A673 (cell line): ENCODE data around the gene EXOC6B. TPM values are rescaled to one million over a fixed set of nuclear protein-coding genes. Genes with fewer than 3 reads are reported as not detected.

Experiments
- BruUV-seq: library from RNA; stranded (reverse); fragments of 400-500 nt; replicated peaks from 2 replicates; lab custom pipeline; 2021; lab: Mats Ljungman, UMichigan
- CTCF ChIA-PET: fragments of 300-600 bp; sonication (Branson Sonifier 250); formaldehyde crosslinking; loops from one replicate; lab custom pipeline; 2022; ENCODE audit warnings: antibody characterized with exemption; lab: Charles Lee
- POLR2A ChIA-PET: fragments of 300-600 bp; sonication (Branson Sonifier 250); formaldehyde crosslinking; loops from one replicate; lab custom pipeline; 2022; ENCODE audit warnings: antibody characterized with exemption; ENCODE audit not compliant: low non-redundant PET; lab: Charles Lee
- DNase-seq: peaks from one replicate; pipeline ENCODE4 v3.0.0-alpha.2; 2015; ENCODE audit warnings: low spot score
- H3K27ac ChIP-seq: fragments of 200-600 bp; sonication (generic); 2 replicates; pipeline ENCODE4 v1.5.1; 2016; ENCODE audit warnings: mixed run types, low read depth, mild to moderate bottlenecking, mixed read lengths, antibody characterized with exemption, low read length; ENCODE audit not compliant: poor library complexity, severe bottlenecking
- H3K27me3 ChIP-seq: fragments of 200-600 bp; sonication (generic); replicated peaks from 2 replicates; pipeline ENCODE4 v1.6.1; 2017; ENCODE audit warnings: mixed run types, low read depth, mild to moderate bottlenecking, mixed read lengths, antibody characterized with exemption, low read length; ENCODE audit not compliant: insufficient read depth, poor library complexity
- H3K36me3 ChIP-seq: fragments of 200-600 bp; sonication (generic); 2 replicates; pipeline ENCODE4 v1.6.1; 2016; ENCODE audit warnings: mixed run types, mild to moderate bottlenecking, mixed read lengths, antibody characterized with exemption, low read length; ENCODE audit not compliant: insufficient read depth, poor library complexity, severe bottlenecking
- H3K4me1 ChIP-seq: fragments of 200-600 bp; sonication (generic); 2 replicates; pipeline ENCODE4 v1.6.1; 2017; ENCODE audit warnings: mixed run types, mild to moderate bottlenecking, mixed read lengths, antibody characterized with exemption, low read length; ENCODE audit not compliant: insufficient read depth, poor library complexity, severe bottlenecking
- H3K4me3 ChIP-seq: fragments of 200-600 bp; sonication (generic); 2 replicates; pipeline ENCODE4 v1.5.1; 2016; ENCODE audit warnings: low read depth, mixed run types, mild to moderate bottlenecking, mixed read lengths, low read length; ENCODE audit not compliant: poor library complexity, severe bottlenecking
- H3K9me3 ChIP-seq: fragments of 200-600 bp; sonication (generic); 2 replicates; pipeline ENCODE4 v1.6.1; 2016; ENCODE audit warnings: mixed run types, low read depth, mild to moderate bottlenecking, mixed read lengths, antibody characterized with exemption, low read length; ENCODE audit not compliant: poor library complexity, severe bottlenecking
- CTCF ChIP-seq: fragments of 300-800, 200-600 bp; sonication (generic); conservative IDR thresholded peaks from 2 replicates; pipeline ENCODE4 v1.5.1; 2017; ENCODE audit warnings: low read depth, mild to moderate bottlenecking, antibody characterized with exemption, low read length, moderate library complexity, mixed read lengths
- EZH2 ChIP-seq: fragments of 200-600 bp; sonication (generic); IDR thresholded peaks from 2 replicates; pipeline ENCODE4 v1.6.1; 2017; ENCODE audit warnings: borderline replicate concordance, low read depth, mild to moderate bottlenecking, mixed read lengths, antibody characterized with exemption, low read length; ENCODE audit not compliant: poor library complexity, severe bottlenecking
- intact Hi-C: fragments of 100-400 bp; cut with micrococcal nuclease; formaldehyde crosslinking; loops from one replicate; pipeline ENCODE4 v1.10.0; 2022; ENCODE audit not compliant: unreplicated experiment
- total RNA-seq: library from RNA; stranded (reverse); gene quantifications from 2 replicates; pipeline ENCODE4 v1.2.3, GENCODE V29; 2021

The EXOC6B gene
- total RNA-seq, 1 experiment from 2014 or later = 138 TPM

DNA sequence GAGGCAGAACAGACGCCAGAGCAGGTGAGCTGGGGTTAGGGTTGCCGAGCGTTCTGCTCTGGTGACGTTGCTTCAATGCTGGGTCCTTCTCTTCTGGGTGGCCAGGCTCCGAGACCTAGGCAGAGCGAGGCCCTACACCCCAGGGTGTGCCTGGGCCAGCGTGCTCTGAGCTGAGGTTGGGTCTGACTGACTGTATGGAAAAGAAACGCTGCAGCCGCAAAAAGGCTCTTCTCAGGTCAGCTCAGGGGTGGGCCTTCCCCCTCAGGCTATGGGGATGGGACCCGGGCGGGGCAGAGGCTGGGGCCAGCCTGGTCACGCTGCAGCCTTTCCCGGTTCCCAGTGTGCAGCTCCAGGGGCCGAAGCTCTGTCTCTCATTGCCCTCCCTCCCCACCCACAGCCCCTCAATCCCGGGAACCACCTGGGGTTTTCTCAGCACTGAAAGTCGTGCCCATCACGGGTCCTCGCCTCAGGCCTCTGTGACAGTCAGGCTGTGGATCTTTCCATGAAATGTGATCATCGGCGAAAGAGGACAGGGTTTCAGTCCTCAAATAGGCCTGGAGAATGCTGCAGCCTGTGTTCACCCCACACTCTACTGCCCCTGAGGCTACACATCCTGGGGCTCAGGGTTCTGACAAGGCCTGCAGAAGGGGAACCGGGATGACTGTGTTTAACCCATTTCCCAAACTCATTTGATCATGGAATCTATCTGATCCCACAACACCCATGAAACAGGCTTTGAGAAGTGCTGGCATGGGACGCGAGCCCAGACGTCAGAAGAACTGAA, 697.6 kb downstream of the EXOC6B start:
- POLR2A ChIA-PET = no interaction called here
- intact Hi-C loops = no loop called here
- no peak for DNase-seq

GRCh38 chr2:72127401-72128058, 698.3 kb downstream of the EXOC6B start:
- Histone ChIP-seq H3K27me3 (no peaks in the 10 kb centered on the region), H3K4me1 (no peaks in the 10 kb centered on the region), H3K27ac (no peak overlapping the region), H3K4me3 (no peak overlapping the region), H3K36me3 (no peaks in the 10 kb centered on the region), H3K9me3 (no peaks in the 10 kb centered on the region)
- ChIA-PET CTCF (no interaction called here), POLR2A (no interaction called here)
- intact Hi-C loops = no loop called here
- BruUV-seq = no TSS peak
- DNase-seq = no peak
- TF ChIP-seq CTCF (no peak), EZH2 (no peak)

More for the DNA sequence above, 697.6 kb downstream of the EXOC6B start:
- no peak overlapping the region for H3K27ac ChIP-seq
- BruUV-seq = no TSS peak
- no peak overlapping the region for H3K4me3 ChIP-seq
- H3K4me1 ChIP-seq = no peaks in the 10 kb centered on the region
- CTCF ChIA-PET = no interaction called here
- H3K27me3 ChIP-seq = no peaks in the 10 kb centered on the region
- no peaks in the 10 kb centered on the region for H3K9me3 ChIP-seq
- TF ChIP-seq EZH2 = no peak
- no peak for TF ChIP-seq CTCF
- H3K36me3 ChIP-seq = no peaks in the 10 kb centered on the region

DNA sequence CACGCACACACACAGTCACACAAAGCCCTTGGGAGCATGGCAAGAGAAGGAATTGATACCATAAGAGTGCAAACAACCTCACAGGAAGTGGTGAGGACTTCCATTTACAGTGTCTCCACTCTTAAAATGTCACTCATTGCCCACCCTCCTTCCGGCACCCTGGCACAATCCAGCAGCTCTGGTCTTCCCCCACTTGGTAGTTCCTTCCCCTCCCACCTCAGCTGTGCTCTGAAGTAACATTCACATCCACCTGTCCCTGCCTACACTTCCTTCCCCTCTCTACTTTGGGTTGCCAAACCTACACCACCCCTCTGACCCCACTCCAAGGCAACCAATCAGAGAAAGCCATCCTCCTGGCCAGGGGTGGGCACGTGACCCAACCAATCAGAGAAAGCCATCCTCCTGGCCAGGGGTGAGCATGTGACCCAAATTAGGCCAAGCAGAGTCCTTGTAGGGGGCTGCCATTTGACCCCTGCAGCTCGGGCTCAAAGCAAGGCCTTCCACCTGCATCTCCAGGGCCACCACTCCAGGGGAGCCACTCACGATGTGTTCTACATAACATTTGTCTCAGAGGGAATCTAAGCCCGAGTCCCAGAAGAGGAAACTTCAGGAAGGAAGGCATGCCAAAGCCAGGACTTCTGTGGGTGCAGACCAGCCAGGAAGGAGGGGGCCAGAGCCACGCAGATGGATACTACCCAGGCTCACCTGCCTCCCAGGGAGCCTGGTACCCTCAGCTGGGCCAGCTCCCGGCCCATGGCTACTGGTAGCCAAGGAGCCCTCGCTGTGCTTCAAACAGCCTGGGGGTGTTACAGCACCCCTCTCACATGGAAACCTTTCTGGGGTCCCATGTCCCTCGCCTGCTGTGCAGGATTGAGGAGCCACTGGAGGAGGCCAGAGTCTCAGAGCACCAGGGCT, 699.4 kb downstream of the EXOC6B start:
- BruUV-seq = no TSS peak
- TF ChIP-seq CTCF (no peak), EZH2 (no peak)
- H3K27me3 ChIP-seq = no peaks in the 10 kb centered on the region
- DNase-seq = no peak
- H3K4me1 ChIP-seq = no peaks in the 10 kb centered on the region
- no peaks in the 10 kb centered on the region for H3K36me3 ChIP-seq
- H3K27ac ChIP-seq = no peak overlapping the region
- H3K4me3 ChIP-seq = no peak overlapping the region
- POLR2A ChIA-PET = no interaction called here
- intact Hi-C loops = no loop called here
- CTCF ChIA-PET = no interaction called here
- H3K9me3 ChIP-seq = no peaks in the 10 kb centered on the region
